Thyroid gland (tissue), 4 donors: ENCODE measurements around the gene CD200. TPM values are rescaled to one million over a fixed set of nuclear protein-coding genes. Genes with fewer than 3 reads are reported as not detected.

Experiments
- DNase-seq, 2 donors: peaks; one replicate each; pipeline ENCODE4 v3.0.0-alpha.2; 2019
- H3K27ac ChIP-seq, 3 donors: fragments of 200-600 bp; sonication (generic); 1 replicate in 2 of 3; 2 replicates in 1 of 3; pipeline ENCODE4 v1.5.1; 2016 to 2019; ENCODE audit warnings: mild to moderate bottlenecking in 1 of 3, moderate library complexity in 1 of 3
- H3K27me3 ChIP-seq: fragments of 200-600 bp; sonication (generic); one replicate; pipeline ENCODE4 v1.5.1; 2019
- H3K36me3 ChIP-seq, 2 donors: fragments of 200-600 bp; sonication (generic); one replicate each; pipeline ENCODE4 v1.5.1; 2016 to 2019
- H3K4me1 ChIP-seq, 2 donors: fragments of 200-600 bp; sonication (generic); one replicate each; pipeline ENCODE4 v1.5.1; 2017 to 2019
- H3K4me3 ChIP-seq, 3 donors: fragments of 200-600 bp; sonication (generic); replicated peaks in 1 of 3; 1 replicate in 2 of 3; 2 replicates in 1 of 3; pipeline ENCODE4 v1.5.1; 2016; ENCODE audit warnings: mild to moderate bottlenecking in 1 of 3
- H3K9me3 ChIP-seq: fragments of 200-600 bp; sonication (generic); one replicate; pipeline ENCODE4 v1.5.1; 2017
- POLR2A ChIP-seq, 2 donors: fragments of 450-650 bp; IDR thresholded peaks; one replicate each; pipeline ENCODE4 v1.6.1; 2017; ENCODE audit warnings: antibody characterized with exemption in 2 of 2, mild to moderate bottlenecking in 2 of 2, moderate library complexity in 1 of 2
- WGBS, 2 donors: methylation state at CpG; one replicate each; pipeline ENCODE4 v1.1.5; 2017; 5-methylcytosine and 5-hydroxymethylcytosine counted together
- intact Hi-C: fragments of 100-400 bp; cut with DNase I; formaldehyde crosslinking; loops from one replicate; pipeline ENCODE4 v1.15.1; 2023
- total RNA-seq, 4 donors: library from RNA; depleted of rRNA; stranded (reverse); fragments of >200 nt; gene quantifications; one replicate each; pipeline ENCODE4 v1.2.3, GENCODE V29; 2016
- TF ChIP-seq, protein P1 (sequence below), 6 experiments: fragments of 200-600 bp in 3 of 6; fragments of 450-650 bp in 3 of 6; sonication (generic) in 3 of 6; IDR thresholded peaks; one replicate each; pipeline ENCODE4 v1.5.1; 2016 to 2019; ENCODE audit warnings: antibody characterized with exemption in 6 of 6, mild to moderate bottlenecking in 2 of 6, inconsistent platforms in 1 of 6, moderate library complexity in 1 of 6

Gene CD200
- total RNA-seq, 4 donors from 2014 or later, result 13.2 to 18.7 (median 15.8) TPM

DNA sequence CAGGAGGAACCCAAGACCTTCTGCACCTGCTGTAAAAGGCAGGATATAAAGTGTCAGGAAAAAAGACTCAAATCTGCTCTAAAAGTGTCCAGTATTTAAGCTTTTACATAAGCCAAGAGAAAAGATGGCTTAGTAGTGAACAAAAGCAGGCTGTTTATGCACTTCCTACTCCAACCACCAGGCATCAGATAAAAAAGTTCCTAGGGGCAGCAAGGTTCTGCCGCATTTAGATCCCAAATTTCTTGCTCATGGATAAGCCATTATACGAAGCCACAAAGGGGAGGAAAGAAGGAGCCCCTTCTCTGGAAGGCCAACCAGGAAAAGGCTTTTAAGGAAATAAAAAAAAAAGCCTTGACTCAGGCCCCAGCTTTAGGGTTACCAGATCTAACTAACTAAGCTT is 28.3 kb upstream of the CD200 start:
- DNase-seq, result no peak
- H3K27ac ChIP-seq, result no peak overlapping the region
- 61 to 82% methylated on average over 2 of the region's 2 CpGs for WGBS, 2 donors

DNA sequence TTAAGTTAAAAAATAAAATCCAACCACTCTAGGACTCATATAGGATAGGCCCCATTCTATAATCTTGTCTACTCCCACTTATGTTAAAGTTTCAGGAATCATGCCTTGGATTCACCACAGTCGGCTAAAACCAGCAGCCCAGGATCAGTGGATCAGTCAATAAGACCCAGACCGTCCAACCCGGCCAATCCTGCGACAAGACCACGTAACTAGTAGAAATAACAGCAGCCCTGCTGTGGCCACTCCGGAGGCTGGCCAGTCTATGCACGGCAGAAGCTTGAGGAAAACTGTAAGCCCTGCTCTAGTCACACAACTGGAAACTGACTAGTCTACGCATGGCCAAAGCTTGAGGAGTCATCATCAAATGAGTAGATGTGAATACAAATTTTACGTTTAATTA is 26.1 kb upstream of the CD200 start:
- TF ChIP-seq, protein P1, sequence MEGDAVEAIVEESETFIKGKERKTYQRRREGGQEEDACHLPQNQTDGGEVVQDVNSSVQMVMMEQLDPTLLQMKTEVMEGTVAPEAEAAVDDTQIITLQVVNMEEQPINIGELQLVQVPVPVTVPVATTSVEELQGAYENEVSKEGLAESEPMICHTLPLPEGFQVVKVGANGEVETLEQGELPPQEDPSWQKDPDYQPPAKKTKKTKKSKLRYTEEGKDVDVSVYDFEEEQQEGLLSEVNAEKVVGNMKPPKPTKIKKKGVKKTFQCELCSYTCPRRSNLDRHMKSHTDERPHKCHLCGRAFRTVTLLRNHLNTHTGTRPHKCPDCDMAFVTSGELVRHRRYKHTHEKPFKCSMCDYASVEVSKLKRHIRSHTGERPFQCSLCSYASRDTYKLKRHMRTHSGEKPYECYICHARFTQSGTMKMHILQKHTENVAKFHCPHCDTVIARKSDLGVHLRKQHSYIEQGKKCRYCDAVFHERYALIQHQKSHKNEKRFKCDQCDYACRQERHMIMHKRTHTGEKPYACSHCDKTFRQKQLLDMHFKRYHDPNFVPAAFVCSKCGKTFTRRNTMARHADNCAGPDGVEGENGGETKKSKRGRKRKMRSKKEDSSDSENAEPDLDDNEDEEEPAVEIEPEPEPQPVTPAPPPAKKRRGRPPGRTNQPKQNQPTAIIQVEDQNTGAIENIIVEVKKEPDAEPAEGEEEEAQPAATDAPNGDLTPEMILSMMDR (IDR thresholded peaks at IDR 0.05), result no peak
- no peak for TF ChIP-seq POLR2A (IDR thresholded peaks at IDR 0.05)
- Histone ChIP-seq H3K4me1 (peaks cover 0 to 3% of the 10 kb centered on the region in 2 donors), H3K27ac (no peak overlapping the region), H3K36me3 (no peaks in the 10 kb centered on the region), H3K9me3 (no peaks in the 10 kb centered on the region), H3K4me3 (no peak overlapping the region), H3K27me3 (no peaks in the 10 kb centered on the region)
- DNase-seq, result no peak
- 86 to 90% methylated on average over 9 of the region's 9 CpGs for WGBS, 2 donors
- intact Hi-C loops, result no loop called here

More for the DNA sequence above, 28.3 kb upstream of the CD200 start:
- peaks cover 0 to 3% of the 10 kb centered on the region in 2 donors for H3K4me1 ChIP-seq
- TF ChIP-seq, protein P1 (IDR thresholded peaks at IDR 0.05), result peak in 3 of 6 experiments; percentile 19 to 29 (median 26)
- TF ChIP-seq POLR2A (IDR thresholded peaks at IDR 0.05), result no peak
- H3K36me3 ChIP-seq, result no peaks in the 10 kb centered on the region
- H3K27me3 ChIP-seq, result no peaks in the 10 kb centered on the region
- no peaks in the 10 kb centered on the region for H3K9me3 ChIP-seq
- H3K4me3 ChIP-seq, result no peak overlapping the region
- intact Hi-C loops, result no loop called here

DNA sequence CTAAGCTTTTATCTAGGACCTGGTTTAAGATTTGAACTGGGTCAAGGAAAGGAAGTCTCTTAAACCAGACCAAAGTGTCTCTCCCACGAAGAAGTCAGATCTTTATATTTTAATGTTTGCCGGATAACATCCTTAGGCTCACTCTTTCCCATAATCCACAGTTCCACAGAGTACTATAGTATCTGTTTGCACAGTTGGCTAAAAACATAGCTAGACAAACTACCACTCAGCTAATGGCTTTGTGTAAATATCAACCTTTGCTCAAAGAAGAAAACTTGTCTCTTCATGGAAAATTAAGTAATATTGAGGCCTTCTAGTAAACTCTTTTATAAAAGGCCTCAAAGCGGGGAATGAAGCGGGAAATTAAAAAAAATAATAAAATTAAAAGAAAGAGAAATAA is 25.4 kb upstream of the CD200 start:
- H3K4me3 ChIP-seq, result no peak overlapping the region
- no peaks in the 10 kb centered on the region for H3K27me3 ChIP-seq
- H3K36me3 ChIP-seq, result no peaks in the 10 kb centered on the region
- H3K27ac ChIP-seq, result no peak overlapping the region
- H3K9me3 ChIP-seq, result no peaks in the 10 kb centered on the region
- intact Hi-C loops, result no loop called here
- TF ChIP-seq, protein P1 (IDR thresholded peaks at IDR 0.05), result no peak
- no peak for TF ChIP-seq POLR2A (IDR thresholded peaks at IDR 0.05)
- DNase-seq, result no peak
- peaks cover 0 to 3% of the 10 kb centered on the region in 2 donors for H3K4me1 ChIP-seq
- 66 to 82% methylated on average over 4 of the region's 4 CpGs for WGBS, 2 donors

DNA sequence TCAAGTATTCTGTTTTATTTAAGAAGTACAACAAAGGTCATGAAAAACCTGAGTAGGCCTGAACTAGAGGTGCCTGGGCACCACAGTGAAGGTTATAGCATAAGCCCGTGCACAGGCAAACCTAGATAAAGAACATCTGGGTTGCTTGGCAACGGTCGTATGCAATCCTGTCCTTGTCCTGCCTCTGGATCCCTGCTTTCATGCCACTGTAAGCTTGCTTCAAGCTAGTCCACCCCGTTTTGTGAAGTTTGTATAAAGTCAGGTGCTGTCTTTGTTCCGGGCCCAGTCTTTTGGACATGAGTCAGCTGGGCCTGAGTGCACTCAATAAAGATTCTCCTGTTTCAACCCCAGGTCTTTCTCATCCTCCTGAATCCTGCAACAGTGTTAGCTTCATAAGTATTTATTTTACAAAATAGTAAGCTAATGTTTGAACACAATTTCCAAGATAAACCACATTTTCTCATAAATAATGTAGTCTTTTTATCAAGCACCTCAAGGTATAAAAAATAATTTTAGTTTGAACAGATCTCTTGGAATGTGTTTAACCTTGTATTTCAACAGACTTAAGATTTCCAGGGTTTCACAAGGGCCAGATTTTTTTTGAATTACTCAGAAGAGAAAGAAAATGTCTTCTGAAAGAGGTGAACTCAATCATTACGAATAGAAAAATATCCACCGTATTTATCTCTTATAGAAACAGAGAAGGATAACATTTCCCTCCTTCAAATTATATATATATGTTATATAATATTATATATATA is 24.6 kb upstream of the CD200 start:
- intact Hi-C loops, result no loop called here
- DNase-seq, result peak in 1 of 2 donors; percentile 36

DNA sequence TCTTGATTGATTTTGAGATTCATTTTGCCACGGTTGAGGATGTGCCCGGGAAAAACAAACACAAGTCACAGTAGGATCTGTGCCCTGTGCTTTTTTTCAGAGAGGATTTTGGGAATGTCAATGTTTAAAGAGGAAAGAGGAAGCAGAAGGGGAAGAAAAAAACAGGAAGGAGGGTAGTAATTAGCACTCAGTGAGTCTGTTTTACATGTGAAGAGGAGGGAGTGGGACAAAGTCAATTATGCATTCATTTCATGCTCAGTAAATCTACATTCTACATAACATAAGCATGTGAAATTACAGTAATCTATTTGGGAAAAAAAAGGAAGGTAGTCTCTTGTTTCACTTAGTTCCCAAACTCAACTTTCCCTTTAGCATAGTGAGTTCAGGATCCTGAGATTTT is 18.3 kb upstream of the CD200 start:
- Histone ChIP-seq H3K36me3 (no peaks in the 10 kb centered on the region), H3K9me3 (no peaks in the 10 kb centered on the region), H3K4me1 (peaks cover 3 to 9% of the 10 kb centered on the region in 2 donors), H3K4me3 (no peak overlapping the region), H3K27ac (no peak overlapping the region), H3K27me3 (no peaks in the 10 kb centered on the region)
- no peak for TF ChIP-seq POLR2A (IDR thresholded peaks at IDR 0.05)
- TF ChIP-seq, protein P1 (IDR thresholded peaks at IDR 0.05), result no peak
- 68 to 74% methylated on average over 2 of the region's 2 CpGs for WGBS, 2 donors
- DNase-seq, result no peak
- intact Hi-C loops, result no loop called here

More for the DNA sequence above, 24.6 kb upstream of the CD200 start:
- no peak overlapping the region for H3K4me3 ChIP-seq
- no peaks in the 10 kb centered on the region for H3K9me3 ChIP-seq
- H3K27ac ChIP-seq, result no peak overlapping the region
- WGBS, 2 donors, result 56 to 64% methylated on average over 7 of the region's 7 CpGs
- H3K4me1 ChIP-seq, result peaks cover 0 to 3% of the 10 kb centered on the region in 2 donors
- TF ChIP-seq POLR2A (IDR thresholded peaks at IDR 0.05), result no peak
- TF ChIP-seq, protein P1 (IDR thresholded peaks at IDR 0.05), result no peak
- no peaks in the 10 kb centered on the region for H3K36me3 ChIP-seq
- H3K27me3 ChIP-seq, result no peaks in the 10 kb centered on the region
